B cell (primary cell): Measurements from ENCODE around the gene BTBD6. TPM values are rescaled to one million over a fixed set of nuclear protein-coding genes. Genes with fewer than 3 reads are reported as not detected.

Experiments used
- ATAC-seq: fragments of 200-7000 bp; cut with Tn5 transposase; one replicate; pipeline ENCODE4 v1.10.0; 2021; ENCODE audit warnings: low read depth, mild to moderate bottlenecking, moderate number of reproducible peaks, moderate library complexity
- CTCF ChIA-PET: fragments of 350-600 bp; sonication (Branson Sonifier 250); formaldehyde crosslinking; loops from one replicate; lab custom pipeline; 2021; ENCODE audit warnings: antibody characterized with exemption, inconsistent platforms; lab: Charles Lee
- POLR2A ChIA-PET: fragments of 350-600 bp; sonication (Branson Sonifier 250); formaldehyde crosslinking; loops from one replicate; lab custom pipeline; 2021; ENCODE audit warnings: antibody characterized with exemption; lab: Charles Lee
- DNase-seq: peaks from one replicate; pipeline ENCODE4 v3.0.0; 2013
- H2AFZ ChIP-seq: 2 replicates; pipeline ENCODE4 v1.6.1; 2012; ENCODE audit warnings: mild to moderate bottlenecking, low read depth, low read length; ENCODE audit not compliant: insufficient read depth, poor library complexity, severe bottlenecking
- H3K27ac ChIP-seq, 2 donors: 1 replicate in 1 of 2; 2 replicates in 1 of 2; pipeline ENCODE4 v1.5.1; 2012 to 2013; ENCODE audit warnings: low read length in 2 of 2, mild to moderate bottlenecking in 2 of 2, moderate library complexity in 1 of 2
- H3K27me3 ChIP-seq, 4 experiments: fragments of 200-600 bp in 1 of 4; sonication (generic) in 1 of 4; replicated peaks in 1 of 4; 1 replicate in 2 of 4; 2 replicates in 2 of 4; pipeline versions ENCODE4 v1.6.1 to v1.7.0; 2013 to 2016; ENCODE audit warnings: low read length in 3 of 4, mild to moderate bottlenecking in 2 of 4, mixed read lengths in 1 of 4, moderate library complexity in 1 of 4; ENCODE audit not compliant: insufficient read depth in 4 of 4, control insufficient read depth in 3 of 4; ENCODE audit errors: control extremely low read depth in 1 of 4
- H3K36me3 ChIP-seq, 2 experiments: replicated peaks in 1 of 2; 1 replicate in 1 of 2; 2 replicates in 1 of 2; pipeline versions ENCODE4 v1.6.1 to v1.7.1; 2013; ENCODE audit warnings: low read length in 1 of 2; ENCODE audit not compliant: insufficient read depth in 2 of 2, control insufficient read depth in 1 of 2; ENCODE audit errors: control extremely low read depth in 1 of 2, extremely low read depth in 1 of 2
- H3K4me1 ChIP-seq, 2 donors: fragments of 200-600 bp in 1 of 2; sonication (generic) in 1 of 2; 1 replicate in 1 of 2; 2 replicates in 1 of 2; pipeline versions ENCODE4 v1.5.1 to v1.6.1; 2013 to 2017; ENCODE audit warnings: low read length in 2 of 2; ENCODE audit not compliant: control insufficient read depth in 2 of 2, insufficient read depth in 2 of 2
- H3K4me2 ChIP-seq: replicated peaks from 2 replicates; pipeline ENCODE3; 2012; ENCODE audit warnings: mild to moderate bottlenecking, low read depth, low read length; ENCODE audit not compliant: poor library complexity, severe bottlenecking
- H3K4me3 ChIP-seq, 5 experiments: fragments of 200-600 bp in 1 of 5; sonication (generic) in 1 of 5; 1 replicate in 3 of 5; 2 replicates in 2 of 5; pipeline versions ENCODE4 v1.5.1 to v1.7.0; 2011 to 2016; ENCODE audit warnings: low read length in 4 of 5, mild to moderate bottlenecking in 4 of 5, low read depth in 2 of 5, control low read depth in 1 of 5, moderate library complexity in 1 of 5; ENCODE audit not compliant: insufficient read depth in 1 of 5; ENCODE audit errors: control extremely low read depth in 1 of 5, extremely low read depth in 1 of 5
- H3K79me2 ChIP-seq: fragments of 200-600 bp; sonication (generic); one replicate; pipeline ENCODE4 v1.6.0; 2016; ENCODE audit warnings: low read length; ENCODE audit not compliant: control insufficient read depth, insufficient read depth
- H3K9ac ChIP-seq: fragments of 200-600 bp; sonication (generic); 2 replicates; pipeline ENCODE4 v1.6.1; 2017; ENCODE audit warnings: mild to moderate bottlenecking, low read length, moderate library complexity
- H3K9me3 ChIP-seq, 3 donors: one replicate each; pipeline versions ENCODE4 v1.6.1 to v1.7.1; 2013; ENCODE audit warnings: low read length in 2 of 3; ENCODE audit not compliant: control insufficient read depth in 2 of 3, insufficient read depth in 1 of 3; ENCODE audit errors: control extremely low read depth in 1 of 3
- H4K20me1 ChIP-seq: 2 replicates; pipeline ENCODE4 v1.6.0; 2012; ENCODE audit warnings: mild to moderate bottlenecking, low read length; ENCODE audit not compliant: insufficient read depth, control insufficient read depth, poor library complexity, severe bottlenecking
- H3K27ac Mint-ChIP-seq: one replicate; pipeline ENCODE4 v1.8.0; 2021; ENCODE audit warnings: mixed read lengths
- H3K27me3 Mint-ChIP-seq: one replicate; pipeline ENCODE4 v1.8.0; 2021; ENCODE audit warnings: mixed read lengths
- H3K4me1 Mint-ChIP-seq: one replicate; pipeline ENCODE4 v1.8.0; 2021; ENCODE audit warnings: mixed read lengths
- H3K4me3 Mint-ChIP-seq: one replicate; pipeline ENCODE4 v1.8.0; 2021; ENCODE audit warnings: mixed read lengths
- H3K9me3 Mint-ChIP-seq: one replicate; pipeline ENCODE4 v1.8.0; 2022; ENCODE audit warnings: mixed read lengths; ENCODE audit not compliant: insufficient read depth
- EZH2 ChIP-seq: IDR thresholded peaks from 2 replicates; pipeline ENCODE4 v1.6.1; 2012; ENCODE audit warnings: borderline replicate concordance, low read depth, mild to moderate bottlenecking, moderate library complexity, low read length; ENCODE audit not compliant: insufficient read depth, poor library complexity, severe bottlenecking
- WGBS: methylation state at CpG from one replicate; pipeline ENCODE4 v1.1.5; 2013; ENCODE audit warnings: missing lambda C conversion rate; ENCODE audit not compliant: insufficient coverage; 5-methylcytosine and 5-hydroxymethylcytosine counted together
- intact Hi-C: fragments of 100-400 bp; cut with micrococcal nuclease; formaldehyde crosslinking; loops from one replicate; pipeline ENCODE4 v1.10.0; 2022
- polyA plus RNA-seq: library from polyadenylated mRNA; depleted of rRNA; stranded (reverse); fragments of >200 nt; gene quantifications from 2 replicates; pipeline ENCODE4 v1.2.3, GENCODE V29; 2012
- total RNA-seq, 2 donors: library from RNA; stranded (reverse); fragments of 120-200 nt in 1 of 2; gene quantifications; 1 replicate in 1 of 2; 2 replicates in 1 of 2; pipeline versions ENCODE4 v1.2.3 to v1.2.4, GENCODE V29; 2013 to 2022
- TF ChIP-seq, protein P1 (sequence below): fragments of 200-600 bp; IDR thresholded peaks from one replicate; pipeline ENCODE4 v1.8.0; 2022; ENCODE audit warnings: antibody characterized with exemption, mild to moderate bottlenecking

Gene BTBD6
- total and polyA plus RNA-seq, 2 donors (not counting 1 experiment from before 2014, with no cell fraction given): 33.4 to 36.1 TPM

GRCh38 chr14:105260959-105261358 is 12.6 kb downstream of the BTBD6 start:
- intact Hi-C loops: no loop called here
- no peaks in the 10 kb centered on the region for H3K9me3 ChIP-seq
- peaks cover 42% of the 10 kb centered on the region for H3K79me2 ChIP-seq
- no peak overlapping the region for H3K4me2 ChIP-seq
- no peak overlapping the region for H3K9ac ChIP-seq
- Mint-ChIP-seq H3K9me3 (no peaks in the 10 kb centered on the region), H3K4me1 (peaks cover 15% of the 10 kb centered on the region), H3K27ac (no peak overlapping the region), H3K4me3 (no peak overlapping the region), H3K27me3 (no peaks in the 10 kb centered on the region)
- ATAC-seq (no peak), DNase-seq (no peak)
- H3K27me3 ChIP-seq: no peaks in the 10 kb centered on the region
- WGBS: 94% methylated on average over 11 of the region's 12 CpGs
- H3K36me3 ChIP-seq: peaks cover 0 to 2% of the 10 kb centered on the region in 2 experiments
- H3K27ac ChIP-seq: no peak overlapping the region
- no peak overlapping the region for H2AFZ ChIP-seq
- no peak overlapping the region for H3K4me3 ChIP-seq
- peaks cover 0 to 13% of the 10 kb centered on the region in 2 donors for H3K4me1 ChIP-seq
- ChIA-PET CTCF (interaction anchor here (1.1 kb wide), 1 partner anchor 14 kb away, joined by 3 read pairs; no protein-coding TSS in a partner anchor), POLR2A (no interaction called here)
- TF ChIP-seq, protein P1, sequence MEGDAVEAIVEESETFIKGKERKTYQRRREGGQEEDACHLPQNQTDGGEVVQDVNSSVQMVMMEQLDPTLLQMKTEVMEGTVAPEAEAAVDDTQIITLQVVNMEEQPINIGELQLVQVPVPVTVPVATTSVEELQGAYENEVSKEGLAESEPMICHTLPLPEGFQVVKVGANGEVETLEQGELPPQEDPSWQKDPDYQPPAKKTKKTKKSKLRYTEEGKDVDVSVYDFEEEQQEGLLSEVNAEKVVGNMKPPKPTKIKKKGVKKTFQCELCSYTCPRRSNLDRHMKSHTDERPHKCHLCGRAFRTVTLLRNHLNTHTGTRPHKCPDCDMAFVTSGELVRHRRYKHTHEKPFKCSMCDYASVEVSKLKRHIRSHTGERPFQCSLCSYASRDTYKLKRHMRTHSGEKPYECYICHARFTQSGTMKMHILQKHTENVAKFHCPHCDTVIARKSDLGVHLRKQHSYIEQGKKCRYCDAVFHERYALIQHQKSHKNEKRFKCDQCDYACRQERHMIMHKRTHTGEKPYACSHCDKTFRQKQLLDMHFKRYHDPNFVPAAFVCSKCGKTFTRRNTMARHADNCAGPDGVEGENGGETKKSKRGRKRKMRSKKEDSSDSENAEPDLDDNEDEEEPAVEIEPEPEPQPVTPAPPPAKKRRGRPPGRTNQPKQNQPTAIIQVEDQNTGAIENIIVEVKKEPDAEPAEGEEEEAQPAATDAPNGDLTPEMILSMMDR: no peak
- no peak for TF ChIP-seq EZH2
- H4K20me1 ChIP-seq: peaks cover 13% of the 10 kb centered on the region

GRCh38 chr14:105261781-105262180 is 13.4 kb downstream of the BTBD6 start:
- no peak for ATAC-seq
- intact Hi-C loops: no loop called here
- CTCF ChIA-PET: interaction anchor here (1.6 kb wide), 1 partner anchor 11 kb away, joined by 3 read pairs; no protein-coding TSS in a partner anchor

More at GRCh38 chr14:105261781-105262180, 13.4 kb downstream of the BTBD6 start:
- Histone ChIP-seq H3K36me3 (peaks cover 0 to 2% of the 10 kb centered on the region in 2 experiments), H3K4me1 (peaks cover 0 to 13% of the 10 kb centered on the region in 2 donors), H2AFZ (no peak overlapping the region), H3K9ac (no peak overlapping the region), H3K4me3 (no peak overlapping the region), H3K9me3 (no peaks in the 10 kb centered on the region), H3K27me3 (no peaks in the 10 kb centered on the region), H3K4me2 (no peak overlapping the region), H4K20me1 (peaks cover 7% of the 10 kb centered on the region), H3K27ac (no peak overlapping the region), H3K79me2 (peaks cover 37% of the 10 kb centered on the region)
- H3K27ac Mint-ChIP-seq: no peak overlapping the region
- H3K4me1 Mint-ChIP-seq: peaks cover 15% of the 10 kb centered on the region
- no peak overlapping the region for H3K4me3 Mint-ChIP-seq
- H3K9me3 Mint-ChIP-seq: no peaks in the 10 kb centered on the region
- H3K27me3 Mint-ChIP-seq: no peaks in the 10 kb centered on the region
- 94% methylated on average over 20 of the region's 20 CpGs for WGBS
- no peak for DNase-seq
- POLR2A ChIA-PET: no interaction called here
- no peak for TF ChIP-seq EZH2
- TF ChIP-seq, protein P1: no peak
